GM19328 (cell line): ENCODE results near the gene DLK2.
A peak's percentile ranks its signal among the peaks of the same experiment; 100 is the strongest.
"Not testable (repeated sequence)": the region's sequence is repeated elsewhere in the genome, so short reads cannot be mapped to it uniquely, and the experiment has no call there.

Source experiments
- ATAC-seq: cut with Tn5 transposase; IDR thresholded peaks from one replicate; pipeline ENCODE4 v1.9.1; 2021; ENCODE audit warnings: mild to moderate bottlenecking, moderate library complexity; ENCODE audit not compliant: unreplicated experiment

DLK2 gene

DNA sequence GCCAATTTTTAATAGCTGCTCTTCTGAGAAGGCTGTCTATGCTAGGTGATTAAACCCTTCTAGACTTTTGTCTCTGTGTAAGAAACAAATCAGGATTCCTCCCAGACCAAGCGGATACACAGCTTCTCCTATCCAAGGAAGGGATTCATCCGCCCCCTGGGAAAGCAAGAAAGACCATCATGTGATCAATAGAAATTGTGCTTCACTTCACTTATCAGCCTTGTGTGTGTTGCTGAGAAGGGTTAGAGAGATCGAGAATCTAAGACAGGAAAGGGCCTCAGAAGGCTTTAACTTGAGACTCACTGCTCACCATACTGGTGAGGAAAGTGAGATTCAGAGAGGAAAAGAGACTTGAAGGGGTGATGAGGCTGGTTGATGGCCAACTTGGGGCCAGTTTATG lies 26.5 kb downstream of the DLK2 start:
- no peak for ATAC-seq

DNA sequence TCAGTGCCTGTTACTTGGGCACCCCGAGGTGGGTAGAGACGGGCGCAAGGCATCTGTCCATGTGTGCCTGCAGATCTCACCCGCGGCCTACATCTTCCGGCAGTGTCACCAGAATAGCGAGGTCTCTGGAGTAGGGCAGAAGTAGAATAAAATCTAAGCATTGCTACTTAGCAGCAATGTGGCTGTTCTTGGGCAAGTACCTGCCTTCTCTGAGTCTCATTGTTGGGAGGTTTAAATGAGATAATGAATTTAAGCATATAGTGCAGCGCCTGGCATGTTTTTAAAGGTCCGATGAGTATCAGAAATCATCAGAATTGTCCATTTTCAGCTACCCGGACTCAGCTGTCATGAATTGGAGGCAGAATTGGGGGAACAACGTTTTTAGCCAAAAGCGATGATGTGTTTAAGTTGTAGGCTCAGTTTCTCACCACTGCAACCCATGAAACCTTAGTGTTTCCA lies 27.2 kb downstream of the DLK2 start:
- no peak for ATAC-seq

DNA sequence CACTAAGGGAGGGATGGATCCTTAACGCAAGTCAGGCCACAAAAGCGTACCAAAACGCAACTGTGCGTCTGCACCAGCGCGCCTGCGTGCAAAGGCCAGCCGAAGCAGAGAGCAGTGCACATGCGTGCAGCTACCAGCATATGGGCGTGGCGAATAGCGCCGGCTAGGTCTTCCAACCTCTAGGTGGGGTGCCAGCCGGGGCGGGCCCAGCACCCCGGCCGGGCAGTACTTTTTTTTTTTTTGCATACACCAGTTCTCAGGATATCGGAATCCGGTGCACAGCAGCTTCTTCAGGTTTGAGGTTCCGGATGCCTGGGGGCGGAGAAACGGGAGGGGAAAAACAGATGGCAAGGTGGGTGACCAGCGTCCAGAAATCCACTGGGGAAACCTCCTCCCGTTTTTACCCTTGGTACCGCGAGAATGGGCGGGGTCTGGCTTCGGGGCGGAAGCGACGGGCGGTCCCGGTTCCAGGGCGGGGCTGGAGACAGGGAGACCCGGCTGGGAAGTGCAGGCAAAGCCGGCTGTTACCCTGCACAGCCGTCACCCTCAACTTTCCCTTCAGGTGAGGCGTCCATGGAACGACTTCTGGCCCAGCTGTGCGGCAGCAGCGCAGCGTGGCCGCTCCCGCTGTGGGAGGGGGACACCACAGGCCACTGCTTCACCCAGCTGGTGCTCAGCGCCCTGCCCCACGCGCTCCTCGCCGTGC lies 27.8 kb downstream of the DLK2 start, which contains the start of gene ABCC10:
ABCC10 (plus strand) TSS at position 136 of the 706 bp plus-strand sequence; CDS start at position 574, 438 bp downstream.
- ATAC-seq: peak; percentile 93

GRCh38 chr6:43426928-43427405 lies 28.4 kb downstream of the DLK2 start:
- peak; percentile 4 for ATAC-seq

DNA sequence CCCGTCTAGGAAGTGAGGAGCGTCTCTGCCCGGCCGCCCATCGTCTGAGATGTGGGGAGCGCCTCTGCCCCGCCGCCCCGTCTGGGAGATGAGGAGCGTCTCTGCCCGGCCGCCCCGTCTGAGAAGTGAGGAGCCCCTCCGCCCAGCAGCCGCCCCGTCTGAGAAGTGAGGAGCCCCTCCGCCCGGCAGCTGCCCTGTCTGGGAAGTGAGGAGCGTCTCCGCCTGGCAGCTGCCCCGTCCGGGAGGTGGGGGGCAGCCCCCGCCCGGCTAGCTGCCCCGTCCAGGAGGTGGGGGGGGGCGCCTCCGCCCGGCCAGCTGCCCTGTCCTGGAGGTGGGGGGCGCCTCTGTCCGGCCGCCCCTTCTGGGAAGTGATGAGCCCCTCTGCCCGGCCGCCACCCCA lies 30.3 kb downstream of the DLK2 start:
- ATAC-seq: not testable (repeated sequence)

- no peak for ATAC-seq
These were observed 33.5 kb downstream of the DLK2 start for GRCh38 chr6:43421831-43422230.

DNA sequence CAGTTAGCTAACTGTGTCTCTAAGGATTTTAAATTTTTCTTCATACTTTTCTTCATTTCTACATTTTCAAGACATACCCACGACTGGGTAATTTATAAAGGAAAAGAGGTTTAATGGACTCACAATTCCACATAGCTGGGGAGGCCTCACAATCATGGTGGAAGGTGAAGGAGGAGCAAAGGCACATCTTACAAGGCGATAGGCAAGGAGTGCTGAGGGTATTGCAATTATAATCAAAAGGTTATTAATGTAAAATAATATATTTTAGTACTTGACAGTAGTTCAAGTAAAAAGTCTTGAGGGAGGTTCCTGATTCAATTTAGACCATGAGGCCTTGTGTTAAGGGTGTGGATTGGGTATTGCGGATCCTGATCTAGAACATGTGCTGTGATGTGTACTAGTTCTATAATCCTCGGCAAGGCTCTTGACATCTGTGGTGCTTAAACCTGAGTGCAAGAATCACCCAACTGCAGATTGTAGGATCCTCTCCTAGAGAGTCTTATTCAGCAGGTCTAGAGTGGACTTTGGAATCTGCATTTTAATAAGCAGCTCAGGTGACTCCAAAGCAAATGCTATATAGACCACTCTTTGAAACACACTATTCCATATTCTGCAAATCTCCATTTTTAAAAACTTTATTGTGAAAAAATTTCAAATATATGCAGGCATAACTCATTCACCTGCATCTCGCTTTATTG lies 35.2 kb downstream of the DLK2 start:
- ATAC-seq: no peak

GRCh38 chr6:43416935-43417334 lies 38.4 kb downstream of the DLK2 start:
- ATAC-seq: no peak

- ATAC-seq: not testable (repeated sequence)
These were observed 40.1 kb downstream of the DLK2 start for GRCh38 chr6:43415275-43415674.

DNA sequence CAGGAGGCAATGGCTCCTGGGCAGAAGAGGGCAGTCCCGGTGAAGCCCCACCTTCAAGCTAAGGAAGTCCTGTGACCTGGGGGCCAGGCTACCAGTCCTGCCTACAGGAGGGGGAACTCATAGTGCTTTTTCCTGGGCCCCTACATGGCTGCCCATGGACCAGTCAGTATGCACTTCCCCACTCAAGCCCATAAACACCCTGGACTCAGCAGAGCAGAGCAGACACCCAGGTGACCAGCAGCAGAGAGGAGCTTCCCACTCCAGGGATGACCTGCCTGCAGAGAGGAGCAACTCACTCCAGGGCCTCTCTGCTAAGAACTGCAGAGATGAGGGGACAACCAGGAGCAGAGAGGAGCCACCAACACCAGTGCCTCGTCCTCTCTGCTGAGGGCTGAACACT lies 42.3 kb downstream of the DLK2 start:
- no peak for ATAC-seq

- no peak for ATAC-seq
These were observed 42.8 kb downstream of the DLK2 start for GRCh38 chr6:43412541-43412940.

- ATAC-seq: not testable (repeated sequence)
These were observed 44.6 kb downstream of the DLK2 start for GRCh38 chr6:43410776-43411175.

- ATAC-seq: no peak
These were observed 47.1 kb downstream of the DLK2 start for GRCh38 chr6:43408259-43408658.

GRCh38 chr6:43407296-43407695 lies 48.1 kb downstream of the DLK2 start:
- ATAC-seq: no peak

GRCh38 chr6:43405354-43405753 lies 50.0 kb downstream of the DLK2 start:
- ATAC-seq: no peak

DNA sequence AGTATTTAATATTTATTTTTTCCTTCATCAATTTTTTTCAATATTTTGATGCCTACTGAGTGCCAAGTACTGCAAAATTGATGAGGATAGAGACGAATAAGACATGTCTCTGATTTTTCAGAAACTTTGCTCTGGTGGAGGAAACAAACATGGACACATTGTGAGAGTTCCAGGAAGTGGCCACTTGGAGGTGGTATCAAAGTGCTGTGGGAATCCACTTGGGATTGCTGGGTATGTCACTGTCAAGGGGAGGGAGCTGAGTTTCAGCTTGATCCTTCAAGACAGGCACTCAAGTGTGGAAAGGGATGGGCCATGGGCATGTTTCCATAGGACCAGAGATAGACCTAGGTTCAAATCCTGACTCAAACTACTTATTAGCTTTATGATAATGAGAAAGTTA lies 52.5 kb downstream of the DLK2 start:
- ATAC-seq: no peak

GRCh38 chr6:43401730-43402129 lies 53.6 kb downstream of the DLK2 start:
- ATAC-seq: no peak
